Hair follicle dermal papilla cell (primary cell): Measurements from ENCODE around the gene RAMP2. TPM values are rescaled to one million over a fixed set of nuclear protein-coding genes. Genes with fewer than 3 reads are reported as not detected.

ENCODE experiments used
- small RNA-seq: library from RNA; depleted of rRNA; stranded (forward); fragments of <200 nt; gene quantifications from one replicate; pipeline ENCODE3, GENCODE V24; 2012
- total RNA-seq: library from RNA; depleted of rRNA; stranded (reverse); fragments of >200 nt; gene quantifications from 2 replicates; pipeline ENCODE4 v1.2.3, GENCODE V29; 2012

RAMP2 gene, protein sequence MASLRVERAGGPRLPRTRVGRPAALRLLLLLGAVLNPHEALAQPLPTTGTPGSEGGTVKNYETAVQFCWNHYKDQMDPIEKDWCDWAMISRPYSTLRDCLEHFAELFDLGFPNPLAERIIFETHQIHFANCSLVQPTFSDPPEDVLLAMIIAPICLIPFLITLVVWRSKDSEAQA
- total RNA-seq, result not detected in 2 replicates

DNA sequence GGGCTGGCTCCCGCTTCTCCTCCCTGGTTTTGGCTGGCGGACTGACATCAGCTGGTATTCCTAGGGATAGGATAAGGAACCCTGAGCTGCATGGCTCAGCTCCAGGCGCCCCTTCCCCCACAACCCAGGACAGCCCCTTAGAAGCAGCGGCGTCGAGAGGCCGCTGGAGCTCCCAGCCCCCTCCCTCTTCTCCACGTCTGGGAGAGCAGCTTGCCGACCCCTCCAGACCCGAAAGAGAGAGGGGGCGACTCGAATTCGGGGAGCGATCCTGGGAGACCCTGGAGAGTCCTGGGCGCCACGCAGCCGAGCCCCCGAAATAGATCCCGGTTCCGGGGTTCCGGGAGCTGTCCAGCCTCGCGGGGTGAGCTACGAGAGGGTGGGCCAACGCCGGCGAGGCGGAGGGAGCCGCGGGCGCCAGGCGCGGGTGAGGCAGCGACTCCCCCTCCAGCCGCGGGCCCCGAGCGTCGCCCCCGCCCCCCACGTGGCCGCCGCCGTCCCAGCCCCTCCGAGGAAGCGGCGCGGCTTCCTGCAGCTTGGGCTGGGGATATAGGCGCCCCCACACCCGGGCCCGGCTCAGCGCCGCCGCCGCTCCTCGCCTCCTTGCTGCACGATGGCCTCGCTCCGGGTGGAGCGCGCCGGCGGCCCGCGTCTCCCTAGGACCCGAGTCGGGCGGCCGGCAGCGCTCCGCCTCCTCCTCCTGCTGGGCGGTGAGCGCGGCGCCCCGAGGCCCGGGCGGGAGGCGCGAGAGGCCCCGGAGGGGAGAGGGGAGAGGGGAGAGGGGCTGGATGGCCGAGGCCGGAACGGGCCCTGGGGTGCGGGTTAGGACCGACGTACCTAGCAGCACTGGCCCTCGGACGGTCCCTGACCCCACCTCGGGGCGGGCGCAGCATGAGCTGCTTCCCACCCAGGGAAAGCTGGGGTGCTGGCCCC, at the start of gene RAMP2:
RAMP2 (plus strand) TSS at position 576 of the 930 bp plus-strand sequence; CDS start at position 611, 35 bp downstream.

DNA sequence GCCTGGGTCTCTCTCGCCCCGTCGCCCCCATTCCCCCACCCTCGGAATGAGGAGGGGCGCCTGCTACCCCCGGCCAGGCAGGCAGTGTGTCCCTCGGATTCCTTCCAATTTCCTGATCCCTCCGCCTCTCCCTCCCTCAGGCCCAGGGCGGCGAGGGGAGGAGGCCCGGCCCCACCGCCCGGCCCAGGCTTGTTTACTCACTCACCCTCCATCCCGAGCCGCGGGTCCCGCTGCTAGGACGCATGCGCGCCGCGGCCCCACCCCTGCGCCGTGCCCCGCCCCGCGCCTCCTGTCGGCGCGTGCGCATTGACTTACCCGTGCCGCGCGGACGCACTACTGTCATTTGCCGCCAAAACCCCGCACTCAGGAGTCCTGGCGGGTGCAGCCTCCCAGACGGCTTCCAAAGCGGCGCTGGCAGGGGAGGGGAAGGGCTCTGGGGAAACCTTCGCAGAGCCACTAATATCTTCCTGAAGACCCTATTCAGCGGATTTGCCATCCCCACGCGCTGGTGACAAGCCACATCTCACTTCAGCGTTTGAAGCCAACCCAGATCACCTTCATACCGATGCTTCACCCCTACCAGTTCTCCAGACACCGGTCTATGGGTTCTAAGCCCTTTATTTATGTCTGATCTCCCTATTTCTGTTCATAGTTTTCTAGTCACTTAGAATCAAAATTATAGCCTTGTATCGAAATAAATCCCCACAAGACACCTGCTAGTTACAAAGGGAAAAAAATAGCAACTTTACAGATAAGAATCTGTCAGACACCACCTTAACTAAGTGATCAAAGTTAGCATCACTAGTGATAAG, 16.0 kb upstream of the RAMP2 start, which contains the start of gene EZH1:
EZH1 (minus strand) TSS at position 235 of the 812 bp plus-strand sequence. CDS start 16,099 bp downstream, outside the sequence.

DNA sequence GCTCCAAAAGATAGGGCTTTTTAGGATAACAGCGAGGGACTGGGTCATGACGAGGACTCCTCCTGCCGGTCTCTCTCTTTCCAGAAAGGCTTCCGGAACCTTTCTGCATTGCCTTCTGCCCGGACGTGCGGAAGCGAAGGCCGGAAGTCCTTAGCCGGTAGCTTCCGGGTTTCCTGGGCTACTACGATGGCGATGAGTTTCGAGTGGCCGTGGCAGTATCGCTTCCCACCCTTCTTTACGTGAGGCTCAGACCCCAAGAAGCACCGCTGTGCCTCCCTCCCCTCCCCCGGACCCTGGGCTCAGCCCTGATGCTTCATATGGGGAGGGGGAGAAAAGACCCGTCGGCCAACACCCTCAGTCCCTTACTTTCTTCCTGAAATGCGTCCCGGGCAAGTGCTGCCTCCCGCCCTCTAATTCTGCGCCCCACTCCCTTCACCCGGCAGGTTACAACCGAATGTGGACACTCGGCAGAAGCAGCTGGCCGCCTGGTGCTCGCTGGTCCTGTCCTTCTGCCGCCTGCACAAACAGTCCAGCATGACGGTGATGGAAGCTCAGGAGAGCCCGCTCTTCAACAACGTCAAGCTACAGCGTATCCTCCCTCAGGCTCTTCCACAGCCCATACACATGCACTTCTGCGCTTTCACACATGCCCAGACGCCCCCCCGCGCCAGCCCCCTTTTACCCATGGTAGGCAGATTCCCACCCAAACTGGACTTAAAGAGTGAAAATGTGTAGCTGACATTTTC, 12.4 kb downstream of the RAMP2 start, which contains the start of gene VPS25:
VPS25 (plus strand) TSS at position 160 of the 746 bp plus-strand sequence; CDS start at position 187, 27 bp downstream.

DNA sequence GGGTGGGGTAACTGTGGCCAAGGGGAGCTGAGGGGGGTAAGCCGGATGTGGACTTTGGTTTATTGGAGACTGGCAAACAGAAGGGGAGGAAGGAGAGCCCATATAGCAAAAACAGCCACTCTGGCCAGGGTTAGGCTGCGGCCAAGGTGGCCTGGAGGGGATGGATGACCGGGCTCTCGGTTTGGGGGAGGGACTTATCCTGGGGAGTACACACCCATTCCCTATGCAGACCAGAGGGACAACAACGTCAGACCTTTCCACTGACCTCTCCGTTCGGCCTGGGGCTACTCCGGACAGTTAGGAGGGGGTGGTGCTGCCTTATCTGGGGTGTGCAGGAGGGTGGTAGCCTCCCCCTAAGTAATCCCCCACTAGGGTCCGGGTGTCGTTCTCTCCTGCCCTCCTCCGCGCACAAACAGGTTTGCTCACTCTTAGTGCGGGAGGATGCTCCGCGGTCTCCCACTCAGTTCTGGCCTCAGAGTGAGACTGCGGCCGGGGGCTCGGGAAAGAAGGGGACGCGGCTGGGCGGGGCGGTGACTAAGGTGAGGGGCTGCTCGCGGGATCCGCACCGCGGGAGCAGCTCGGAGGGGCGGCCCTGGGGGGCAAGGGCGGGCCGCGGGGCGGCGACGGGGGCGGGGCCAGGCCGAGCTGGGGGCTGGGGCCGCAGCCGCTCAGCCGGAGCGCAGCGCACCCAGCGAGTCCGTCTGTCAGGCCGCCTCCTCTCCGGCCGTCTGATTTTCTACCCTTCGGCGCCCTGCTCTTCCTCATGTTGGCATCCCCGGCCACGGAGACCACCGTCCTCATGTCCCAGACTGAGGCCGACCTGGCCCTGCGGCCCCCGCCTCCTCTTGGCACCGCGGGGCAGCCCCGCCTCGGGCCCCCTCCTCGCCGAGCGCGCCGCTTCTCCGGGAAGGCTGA, 19.2 kb downstream of the RAMP2 start, which contains the start of gene WNK4:
WNK4 (plus strand) TSS at position 675 of the 915 bp plus-strand sequence; CDS start at position 764, 89 bp downstream.

DNA sequence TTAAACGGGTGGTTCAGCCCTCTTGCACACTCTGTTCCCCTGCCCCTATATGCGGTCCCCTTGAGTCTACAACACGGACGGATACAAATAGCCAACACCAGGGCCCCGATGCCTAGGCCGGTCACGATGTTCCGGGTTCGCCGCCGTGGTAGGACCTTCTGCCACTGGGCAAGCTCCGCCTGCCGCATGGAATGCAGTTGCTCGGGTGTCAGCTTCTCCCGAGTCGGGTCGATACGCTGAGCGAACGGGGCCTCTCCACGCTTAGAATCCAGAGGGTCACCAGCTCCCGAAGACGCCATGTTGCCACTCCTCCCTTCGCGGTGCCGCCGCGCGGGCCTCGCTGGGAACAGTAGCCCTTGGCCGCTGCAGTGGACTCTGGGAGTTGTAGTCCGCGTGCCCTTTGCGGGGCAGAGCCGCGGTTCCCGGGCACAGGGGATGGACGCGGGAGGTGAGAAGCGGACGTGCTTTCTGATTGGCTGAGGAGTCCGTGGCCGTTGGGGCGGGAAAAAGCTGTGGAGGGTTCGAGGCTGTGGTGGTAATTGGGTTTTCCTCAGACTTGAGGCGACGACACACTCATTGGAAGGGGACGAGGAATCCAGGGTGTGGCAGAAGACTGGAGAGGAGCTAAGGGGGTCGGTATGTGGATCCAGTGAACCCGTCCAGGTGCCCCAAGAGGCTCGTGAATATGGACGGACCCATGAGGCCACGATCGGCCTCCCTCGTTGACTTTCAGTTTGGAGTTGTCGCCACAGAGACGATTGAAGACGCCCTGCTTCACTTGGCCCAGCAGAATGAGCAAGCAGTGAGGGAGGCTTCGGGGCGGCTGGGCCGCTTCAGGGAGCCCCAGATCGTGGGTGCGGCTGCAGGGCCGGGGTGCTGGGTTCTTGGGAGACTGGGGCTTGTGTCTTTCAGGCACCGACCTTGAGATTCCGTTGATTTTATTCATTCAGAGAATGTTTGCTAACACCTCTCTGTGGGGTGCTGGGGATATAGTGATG, 37.7 kb downstream of the RAMP2 start, which contains the start of the genes CNTD1 and COA3:
CNTD1 (plus strand) TSS at position 479 of the 998 bp plus-strand sequence; CDS start at position 686, 207 bp downstream.
COA3 (minus strand) TSS at position 322 of the 998 bp plus-strand sequence; CDS start at position 299, 23 bp downstream.

Small RNA genes within 50 kb of the gene (small RNA-seq; reads per million reads assigned to genes)
- gene HMGN2P15, result not detected

Other genes with a start within 250 kb of the RAMP2 start
- 69.8 and 72.1 TPM in 2 replicates for gene NAGLU, start 225.0 kb upstream of the RAMP2 start, total RNA-seq
- gene HSD17B1, start 208.3 kb upstream of the RAMP2 start, total RNA-seq, result 0.12 and 0.81 TPM in 2 replicates
- 19.1 and 23.2 TPM in 2 replicates for gene COASY, start 199.1 kb upstream of the RAMP2 start, total RNA-seq
- 45.7 and 54.4 TPM in 2 replicates for gene MLX, start 194.1 kb upstream of the RAMP2 start, total RNA-seq
- gene PSMC3IP, start 183.5 kb upstream of the RAMP2 start, total RNA-seq, result 0.97 and 1.3 TPM in 2 replicates
- gene RETREG3, start 151.9 kb upstream of the RAMP2 start, total RNA-seq, result 116 and 136 TPM in 2 replicates
- 29.9 and 35.2 TPM in 2 replicates for gene TUBG1, start 151.5 kb upstream of the RAMP2 start, total RNA-seq
- gene TUBG2, start 101.9 kb upstream of the RAMP2 start, total RNA-seq, result 14.9 and 17.7 TPM in 2 replicates
- gene PLEKHH3, start 84.2 kb upstream of the RAMP2 start, total RNA-seq, result 22.0 and 24.5 TPM in 2 replicates
- gene CCR10, start 79.4 kb upstream of the RAMP2 start, total RNA-seq, result 2.2 and 2.4 TPM in 2 replicates
- gene CNTNAP1, start 78.7 kb upstream of the RAMP2 start, total RNA-seq, result 38.0 and 51.6 TPM in 2 replicates
- gene EZH1, start 16.2 kb upstream of the RAMP2 start, total RNA-seq, result 32.9 and 37.8 TPM in 2 replicates
- 40.2 and 46.8 TPM in 2 replicates for gene VPS25, start 12.2 kb downstream of the RAMP2 start, total RNA-seq
- under 0.01 TPM in 1 of 2 replicates, not detected in the other for gene WNK4, start 19.4 kb downstream of the RAMP2 start, total RNA-seq
- gene COA3, start 37.5 kb downstream of the RAMP2 start, total RNA-seq, result 38.1 and 48.7 TPM in 2 replicates
- gene CNTD1, start 37.6 kb downstream of the RAMP2 start, total RNA-seq, result not detected in 2 replicates
- gene BECN1, start 63.1 kb downstream of the RAMP2 start, total RNA-seq, result 74.4 and 81.3 TPM in 2 replicates
- 79.7 and 83.1 TPM in 2 replicates for gene PSME3, start 72.2 kb downstream of the RAMP2 start, total RNA-seq
- 0.73 and 1.3 TPM in 2 replicates for gene AOC2, start 83.4 kb downstream of the RAMP2 start, total RNA-seq
- gene AOC3, start 90.0 kb downstream of the RAMP2 start, total RNA-seq, result under 0.01 TPM in 1 of 2 replicates, not detected in the other
- gene G6PC1, start 139.6 kb downstream of the RAMP2 start, total RNA-seq, result not detected in 2 replicates
- gene AARSD1, start 203.2 kb downstream of the RAMP2 start, total RNA-seq, result 15.3 and 16.4 TPM in 2 replicates
- not detected in 2 replicates for gene PTGES3L, start 218.9 kb downstream of the RAMP2 start, total RNA-seq
- gene RUNDC1, start 219.3 kb downstream of the RAMP2 start, total RNA-seq, result 10.8 and 13.3 TPM in 2 replicates
- 404 and 600 TPM in 2 replicates for gene RPL27, start 237.2 kb downstream of the RAMP2 start, total RNA-seq
- gene IFI35, start 245.6 kb downstream of the RAMP2 start, total RNA-seq, result 69.8 and 71.7 TPM in 2 replicates